Trophoblast cell (in vitro differentiated cells and primary cell): ENCODE results near the gene WFS1.

ENCODE experiments used
- DNase-seq, 2 donors: peaks; one replicate each; pipeline ENCODE4 v3.0.0-alpha.2; 2016
- H2AFZ ChIP-seq: 2 replicates; pipeline ENCODE4 v1.6.1; 2013; ENCODE audit warnings: low read length, moderate library complexity, mild to moderate bottlenecking; ENCODE audit not compliant: insufficient read depth, poor library complexity
- H2AK5ac ChIP-seq: 2 replicates; pipeline ENCODE4 v1.6.1; 2013; ENCODE audit warnings: mild to moderate bottlenecking, low read length
- H2BK120ac ChIP-seq: 2 replicates; pipeline ENCODE4 v1.6.1; 2013; ENCODE audit warnings: low read length, mild to moderate bottlenecking, moderate library complexity; ENCODE audit not compliant: insufficient read depth, poor library complexity
- H2BK12ac ChIP-seq: 2 replicates; pipeline ENCODE4 v1.6.1; 2013; ENCODE audit warnings: mild to moderate bottlenecking, low read length, moderate library complexity
- H2BK5ac ChIP-seq: 2 replicates; pipeline ENCODE4 v1.6.1; 2013; ENCODE audit warnings: low read length, low read depth, moderate library complexity, mild to moderate bottlenecking; ENCODE audit not compliant: poor library complexity
- H3K14ac ChIP-seq: 2 replicates; pipeline ENCODE4 v1.6.1; 2013; ENCODE audit warnings: mild to moderate bottlenecking, low read length
- H3K18ac ChIP-seq: 2 replicates; pipeline ENCODE4 v1.6.1; 2013; ENCODE audit warnings: mild to moderate bottlenecking, low read length
- H3K23ac ChIP-seq: 2 replicates; pipeline ENCODE4 v1.6.1; 2013; ENCODE audit warnings: low read length
- H3K27ac ChIP-seq: 2 replicates; pipeline ENCODE4 v1.5.1; 2013; ENCODE audit warnings: low read depth, mild to moderate bottlenecking, inconsistent platforms, low read length, moderate library complexity
- H3K27me3 ChIP-seq: 2 replicates; pipeline ENCODE4 v1.6.1; 2013; ENCODE audit warnings: inconsistent platforms, mild to moderate bottlenecking, low read length, moderate library complexity; ENCODE audit not compliant: insufficient read depth
- H3K36me3 ChIP-seq, 2 experiments: 1 replicate in 1 of 2; 2 replicates in 1 of 2; pipeline ENCODE4 v1.6.1; 2013; ENCODE audit warnings: low read length in 2 of 2, mild to moderate bottlenecking in 2 of 2, moderate library complexity in 1 of 2; ENCODE audit not compliant: insufficient read depth in 2 of 2, control insufficient read depth in 1 of 2
- H3K4ac ChIP-seq: 2 replicates; pipeline ENCODE4 v1.6.1; 2013; ENCODE audit warnings: low read depth, mild to moderate bottlenecking, low read length, moderate library complexity
- H3K4me1 ChIP-seq, 2 experiments: 1 replicate in 1 of 2; 2 replicates in 1 of 2; pipeline ENCODE4 v1.6.1; 2013; ENCODE audit warnings: low read length in 2 of 2, mild to moderate bottlenecking in 2 of 2, moderate library complexity in 1 of 2; ENCODE audit not compliant: insufficient read depth in 2 of 2, control insufficient read depth in 1 of 2
- H3K4me2 ChIP-seq: 2 replicates; pipeline ENCODE4 v1.6.1; 2013; ENCODE audit warnings: inconsistent platforms, mild to moderate bottlenecking, low read length, moderate library complexity
- H3K4me3 ChIP-seq: 2 replicates; pipeline ENCODE4 v1.5.1; 2013; ENCODE audit warnings: mild to moderate bottlenecking, low read depth, low read length, inconsistent platforms
- H3K79me1 ChIP-seq: one replicate; pipeline ENCODE4 v1.6.1; 2013; ENCODE audit warnings: low read length
- H3K79me2 ChIP-seq: 2 replicates; pipeline ENCODE4 v1.6.1; 2013; ENCODE audit warnings: low read length, mild to moderate bottlenecking; ENCODE audit not compliant: control insufficient read depth, insufficient read depth, poor library complexity
- H3K9ac ChIP-seq: 2 replicates; pipeline ENCODE4 v1.6.1; 2013; ENCODE audit warnings: mild to moderate bottlenecking, low read length
- H3K9me3 ChIP-seq: 2 replicates; pipeline ENCODE4 v1.6.1; 2013; ENCODE audit warnings: low read depth, mild to moderate bottlenecking, control low read depth, inconsistent platforms, low read length; ENCODE audit not compliant: insufficient read depth
- H4K12ac ChIP-seq: 2 replicates; pipeline ENCODE4 v1.6.1; 2013; ENCODE audit warnings: low read depth, mild to moderate bottlenecking, low read length, moderate library complexity
- H4K8ac ChIP-seq: 2 replicates; pipeline ENCODE4 v1.6.1; 2013; ENCODE audit warnings: low read depth, mild to moderate bottlenecking, low read length, moderate library complexity
- H4K91ac ChIP-seq: one replicate; pipeline ENCODE4 v1.6.1; 2013; ENCODE audit warnings: low read depth, mild to moderate bottlenecking, low read length, moderate library complexity
- WGBS: extraction: QIAGEN DNeasy Blood & Tissue Kit; methylation state at CpG from one replicate; pipeline ENCODE4 v1.1.7; 2013; ENCODE audit warnings: missing lambda C conversion rate; ENCODE audit not compliant: insufficient read length, insufficient coverage; ENCODE audit errors: extremely low coverage; 5-methylcytosine and 5-hydroxymethylcytosine counted together

Gene WFS1

GRCh38 chr4:6230827-6231662, 38.6 kb upstream of the WFS1 start:
- no peak overlapping the region for H3K4me3 ChIP-seq
- peaks cover 0 to 3% of the 10 kb centered on the region in 2 experiments for H3K4me1 ChIP-seq
- no peak overlapping the region for H4K91ac ChIP-seq
- no peak overlapping the region for H2AFZ ChIP-seq
- no peak overlapping the region for H3K14ac ChIP-seq
- no peak overlapping the region for H4K8ac ChIP-seq
- H4K12ac ChIP-seq, result no peak overlapping the region
- no peak overlapping the region for H3K9ac ChIP-seq
- H3K18ac ChIP-seq, result no peak overlapping the region
- no peak overlapping the region for H3K4ac ChIP-seq
- H2BK5ac ChIP-seq, result no peak overlapping the region
- no peaks in the 10 kb centered on the region for H3K36me3 ChIP-seq
- H3K27ac ChIP-seq, result no peak overlapping the region
- no peak overlapping the region for H2AK5ac ChIP-seq
- H3K9me3 ChIP-seq, result no peaks in the 10 kb centered on the region
- no peak for DNase-seq
- no peak overlapping the region for H2BK120ac ChIP-seq
- H2BK12ac ChIP-seq, result no peak overlapping the region
- WGBS, result no CpG with 5 or more reads among the region's 21 CpGs
- no peaks in the 10 kb centered on the region for H3K79me2 ChIP-seq
- H3K79me1 ChIP-seq, result no peaks in the 10 kb centered on the region
- no peaks in the 10 kb centered on the region for H3K27me3 ChIP-seq
- H3K23ac ChIP-seq, result no peak overlapping the region
- H3K4me2 ChIP-seq, result no peak overlapping the region

- no peak overlapping the region for H3K9ac ChIP-seq
- H4K91ac ChIP-seq, result no peak overlapping the region
- H3K9me3 ChIP-seq, result no peaks in the 10 kb centered on the region
- H3K4me1 ChIP-seq, result peaks cover 0 to 3% of the 10 kb centered on the region in 2 experiments
- no peaks in the 10 kb centered on the region for H3K27me3 ChIP-seq
- H2AFZ ChIP-seq, result no peak overlapping the region
- H2AK5ac ChIP-seq, result no peak overlapping the region
- H3K23ac ChIP-seq, result no peak overlapping the region
- no peak overlapping the region for H3K4ac ChIP-seq
- H4K12ac ChIP-seq, result no peak overlapping the region
- H3K4me3 ChIP-seq, result no peak overlapping the region
- no peak overlapping the region for H3K14ac ChIP-seq
- DNase-seq, result no peak
- no peaks in the 10 kb centered on the region for H3K79me1 ChIP-seq
- no peak overlapping the region for H2BK120ac ChIP-seq
- H3K4me2 ChIP-seq, result no peak overlapping the region
- no peaks in the 10 kb centered on the region for H3K79me2 ChIP-seq
- H2BK12ac ChIP-seq, result no peak overlapping the region
- no peak overlapping the region for H2BK5ac ChIP-seq
- H4K8ac ChIP-seq, result no peak overlapping the region
- H3K18ac ChIP-seq, result no peak overlapping the region
- H3K27ac ChIP-seq, result no peak overlapping the region
- WGBS, result no CpG with 5 or more reads among the region's 7 CpGs
- H3K36me3 ChIP-seq, result no peaks in the 10 kb centered on the region
These were observed 37.9 kb upstream of the WFS1 start for GRCh38 chr4:6231663-6232165.

GRCh38 chr4:6232836-6233785, 36.5 kb upstream of the WFS1 start:
- H3K79me2 ChIP-seq, result no peaks in the 10 kb centered on the region
- H3K4me1 ChIP-seq, result peaks cover 0 to 3% of the 10 kb centered on the region in 2 experiments
- no peak overlapping the region for H4K91ac ChIP-seq
- H3K4ac ChIP-seq, result no peak overlapping the region
- no peak overlapping the region for H2AK5ac ChIP-seq
- H3K9ac ChIP-seq, result no peak overlapping the region
- H3K18ac ChIP-seq, result no peak overlapping the region
- H2BK12ac ChIP-seq, result no peak overlapping the region
- no peak overlapping the region for H2BK120ac ChIP-seq
- no peaks in the 10 kb centered on the region for H3K79me1 ChIP-seq
- H4K12ac ChIP-seq, result no peak overlapping the region
- no peak overlapping the region for H2BK5ac ChIP-seq
- H3K27ac ChIP-seq, result no peak overlapping the region
- no peak overlapping the region for H4K8ac ChIP-seq
- H3K36me3 ChIP-seq, result no peaks in the 10 kb centered on the region
- no CpG with 5 or more reads among the region's 30 CpGs for WGBS
- no peak overlapping the region for H3K23ac ChIP-seq
- no peak for DNase-seq
- H2AFZ ChIP-seq, result no peak overlapping the region
- H3K14ac ChIP-seq, result no peak overlapping the region
- H3K9me3 ChIP-seq, result no peaks in the 10 kb centered on the region
- no peak overlapping the region for H3K4me2 ChIP-seq
- H3K4me3 ChIP-seq, result no peak overlapping the region
- no peaks in the 10 kb centered on the region for H3K27me3 ChIP-seq

GRCh38 chr4:6233929-6234328, 35.7 kb upstream of the WFS1 start:
- H3K4me1 ChIP-seq, result peaks cover 0 to 3% of the 10 kb centered on the region in 2 experiments
- WGBS, result no CpG with 5 or more reads among the region's 6 CpGs
- H3K27me3 ChIP-seq, result no peaks in the 10 kb centered on the region
- H4K91ac ChIP-seq, result no peak overlapping the region
- no peak overlapping the region for H3K4me3 ChIP-seq
- H3K9me3 ChIP-seq, result no peaks in the 10 kb centered on the region
- no peak overlapping the region for H2BK5ac ChIP-seq
- no peak overlapping the region for H4K12ac ChIP-seq
- no peaks in the 10 kb centered on the region for H3K36me3 ChIP-seq
- no peak for DNase-seq
- H3K27ac ChIP-seq, result no peak overlapping the region
- no peak overlapping the region for H2AFZ ChIP-seq
- H3K23ac ChIP-seq, result no peak overlapping the region
- H3K14ac ChIP-seq, result no peak overlapping the region
- H3K4ac ChIP-seq, result no peak overlapping the region
- H3K9ac ChIP-seq, result no peak overlapping the region
- no peak overlapping the region for H2AK5ac ChIP-seq
- H3K4me2 ChIP-seq, result no peak overlapping the region
- H2BK12ac ChIP-seq, result no peak overlapping the region
- H3K18ac ChIP-seq, result no peak overlapping the region
- no peaks in the 10 kb centered on the region for H3K79me1 ChIP-seq
- no peak overlapping the region for H2BK120ac ChIP-seq
- no peak overlapping the region for H4K8ac ChIP-seq
- H3K79me2 ChIP-seq, result no peaks in the 10 kb centered on the region
